GM23338 (cell line): Measurements from ENCODE around the gene ABHD5.

Source experiments
- POLR2AphosphoS5 ChIP-seq: IDR thresholded peaks from 2 replicates; pipeline ENCODE4 v1.6.1; 2016; ENCODE audit warnings: antibody characterized with exemption, low read depth
- ZNF114 ChIP-seq: fragments of 250-450 bp; sonication (Bioruptor Pico); IDR thresholded peaks from 2 replicates; pipeline ENCODE4 v1.5.0; 2020; ENCODE audit warnings: mild to moderate bottlenecking, moderate library complexity
- ZNF331 ChIP-seq: fragments of 250-450 bp; sonication (Bioruptor Pico); IDR thresholded peaks from 2 replicates; pipeline ENCODE4 v1.5.0; 2020; ENCODE audit warnings: low read depth, mild to moderate bottlenecking, moderate library complexity
- TF ChIP-seq, protein P1 (sequence below), 2 experiments: fragments of 200-600 bp in 1 of 2; sonication (generic) in 1 of 2; conservative IDR thresholded peaks; 2 replicates each; pipeline versions ENCODE4 v1.5.1 to v1.6.1; 2016 to 2017; ENCODE audit warnings: antibody characterized with exemption in 2 of 2, low read depth in 2 of 2, mild to moderate bottlenecking in 2 of 2, moderate library complexity in 1 of 2

DNA sequence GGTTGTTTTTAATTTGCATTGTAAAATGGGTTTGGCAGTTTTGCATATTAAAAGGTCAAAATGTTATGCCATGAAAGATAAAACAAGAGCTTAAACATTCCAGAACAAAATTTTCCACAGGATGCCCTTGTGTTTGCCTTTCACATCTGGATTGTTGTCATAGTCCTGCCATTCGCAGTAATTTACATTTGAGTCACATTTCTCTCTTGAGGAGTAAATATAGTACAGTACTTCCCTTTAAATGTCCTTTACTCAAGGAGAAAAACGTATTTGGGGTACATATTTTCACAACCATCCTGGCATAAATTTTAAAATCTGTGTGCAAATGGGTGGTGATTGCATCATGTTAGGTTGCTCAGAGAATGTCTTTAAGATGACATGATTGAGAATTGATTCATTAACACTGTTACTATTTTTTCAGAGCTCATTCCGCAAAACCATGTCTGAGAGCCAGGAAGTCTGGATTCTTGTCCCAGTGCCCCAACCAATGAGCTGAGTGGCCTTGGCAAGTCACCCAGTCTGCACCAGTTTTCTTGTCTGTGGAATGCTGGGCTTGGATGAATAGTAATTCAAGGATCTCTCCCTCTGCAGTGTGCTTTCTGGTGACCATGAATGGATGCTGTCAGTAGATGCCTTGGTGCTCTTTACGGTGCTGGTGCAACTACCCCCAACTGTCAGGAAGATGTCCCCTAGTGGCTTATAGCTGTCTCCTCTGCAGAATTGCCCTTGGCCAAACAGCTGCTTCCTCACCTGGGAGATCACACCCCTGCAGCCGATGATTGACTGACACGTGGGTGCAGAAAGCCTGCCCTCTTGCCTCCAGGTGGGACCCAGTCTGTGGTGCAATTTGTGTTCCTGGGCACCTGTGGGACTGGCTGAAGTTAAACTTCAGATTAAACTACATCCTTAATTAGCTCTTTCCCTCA lies 43.0 kb downstream of the ABHD5 start:
- TF ChIP-seq POLR2AphosphoS5 (no peak), ZNF114 (CRISPR knock-in tag) (no peak), ZNF331 (CRISPR knock-in tag) (no peak)
- TF ChIP-seq, protein P1, sequence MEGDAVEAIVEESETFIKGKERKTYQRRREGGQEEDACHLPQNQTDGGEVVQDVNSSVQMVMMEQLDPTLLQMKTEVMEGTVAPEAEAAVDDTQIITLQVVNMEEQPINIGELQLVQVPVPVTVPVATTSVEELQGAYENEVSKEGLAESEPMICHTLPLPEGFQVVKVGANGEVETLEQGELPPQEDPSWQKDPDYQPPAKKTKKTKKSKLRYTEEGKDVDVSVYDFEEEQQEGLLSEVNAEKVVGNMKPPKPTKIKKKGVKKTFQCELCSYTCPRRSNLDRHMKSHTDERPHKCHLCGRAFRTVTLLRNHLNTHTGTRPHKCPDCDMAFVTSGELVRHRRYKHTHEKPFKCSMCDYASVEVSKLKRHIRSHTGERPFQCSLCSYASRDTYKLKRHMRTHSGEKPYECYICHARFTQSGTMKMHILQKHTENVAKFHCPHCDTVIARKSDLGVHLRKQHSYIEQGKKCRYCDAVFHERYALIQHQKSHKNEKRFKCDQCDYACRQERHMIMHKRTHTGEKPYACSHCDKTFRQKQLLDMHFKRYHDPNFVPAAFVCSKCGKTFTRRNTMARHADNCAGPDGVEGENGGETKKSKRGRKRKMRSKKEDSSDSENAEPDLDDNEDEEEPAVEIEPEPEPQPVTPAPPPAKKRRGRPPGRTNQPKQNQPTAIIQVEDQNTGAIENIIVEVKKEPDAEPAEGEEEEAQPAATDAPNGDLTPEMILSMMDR (conservative IDR thresholded peaks at IDR 0.05; ENCODE audit: low read depth in 2 of 2) = peak; percentile 22 to 25; a peak in 1 of 4 replicates
